ENCODE results near the gene ZNF106.

Gene ZNF106

DNA sequence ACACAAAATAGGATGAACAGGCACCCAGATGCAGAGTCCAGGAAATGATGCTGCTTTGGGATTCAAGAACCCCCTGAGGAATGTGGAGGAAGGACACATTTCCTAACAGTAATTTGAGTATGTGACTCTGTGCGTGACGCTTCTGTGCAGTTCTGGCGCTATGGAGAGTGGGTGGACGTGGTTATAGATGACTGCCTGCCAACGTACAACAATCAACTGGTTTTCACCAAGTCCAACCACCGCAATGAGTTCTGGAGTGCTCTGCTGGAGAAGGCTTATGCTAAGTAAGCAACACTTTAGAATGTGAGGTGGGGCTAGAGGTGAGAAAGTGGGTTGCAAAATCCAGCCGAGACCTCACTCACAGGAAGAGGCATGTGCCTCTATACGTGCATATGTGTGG, 103.3 kb downstream of the ZNF106 start:
- Histone ChIP-seq H3K4me1 (no peaks in the 10 kb centered on the region), H3K9me3 (no peaks in the 10 kb centered on the region), H3K4me3 (ENCODE audit: low read depth, low read length) (no peak overlapping the region), H3K36me3 (no peaks in the 10 kb centered on the region), H3K27me3 (no peaks in the 10 kb centered on the region)
- TF ChIP-seq CTCF (IDR thresholded peaks at IDR 0.05; ENCODE audit: low read depth, low read length) = no peak
- no peak for DNase-seq

GRCh38 chr15:42385980-42386700, 104.8 kb downstream of the ZNF106 start:
- DNase-seq = no peak
- H3K4me3 ChIP-seq (ENCODE audit: low read depth, low read length) = no peak overlapping the region
- no peaks in the 10 kb centered on the region for H3K36me3 ChIP-seq
- H3K9me3 ChIP-seq = no peaks in the 10 kb centered on the region
- H3K27me3 ChIP-seq = no peaks in the 10 kb centered on the region
- no peaks in the 10 kb centered on the region for H3K4me1 ChIP-seq
- no peak for TF ChIP-seq CTCF (IDR thresholded peaks at IDR 0.05; ENCODE audit: low read depth, low read length)

DNA sequence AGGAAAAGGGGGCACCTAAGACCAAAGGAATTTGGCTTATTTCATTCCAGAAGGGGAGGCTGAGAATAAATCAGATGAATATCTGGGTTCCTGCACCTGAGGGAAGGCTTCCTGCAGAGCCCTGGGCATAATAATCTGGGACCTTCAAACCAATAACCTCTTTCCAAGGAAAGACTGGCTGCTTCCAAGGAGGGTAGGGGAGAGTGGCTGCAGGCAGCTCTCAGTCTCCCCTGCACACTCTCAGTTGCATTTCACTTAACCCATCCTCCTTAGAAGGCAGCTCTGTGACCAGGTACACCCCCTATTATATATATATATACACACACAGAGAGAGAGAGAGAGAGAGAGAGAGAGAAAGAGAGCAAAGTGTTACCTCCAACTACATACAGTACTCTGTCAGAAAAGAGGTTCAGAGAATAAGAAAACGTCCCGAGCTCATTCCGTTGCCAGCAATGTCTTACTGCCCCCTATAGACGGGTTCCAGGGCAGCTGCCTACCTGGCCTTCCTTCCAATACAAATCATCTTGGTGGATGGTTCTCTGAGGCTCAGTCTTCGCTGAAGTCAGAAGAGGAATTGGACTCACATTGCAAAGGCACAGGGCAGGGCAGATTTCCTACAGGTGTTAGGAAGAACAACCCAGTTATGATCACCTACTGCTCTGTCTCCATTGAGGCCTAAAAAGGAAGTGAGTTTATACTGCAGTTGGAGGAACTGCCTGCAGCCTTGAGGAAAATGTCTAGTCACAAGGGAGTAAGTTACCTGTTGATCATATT, 105.5 kb downstream of the ZNF106 start:
- TF ChIP-seq CTCF (IDR thresholded peaks at IDR 0.05; ENCODE audit: low read depth, low read length) = peak; percentile 96
- Histone ChIP-seq H3K36me3 (no peaks in the 10 kb centered on the region), H3K4me1 (no peaks in the 10 kb centered on the region), H3K27me3 (no peaks in the 10 kb centered on the region), H3K4me3 (ENCODE audit: low read depth, low read length) (no peak overlapping the region), H3K9me3 (no peaks in the 10 kb centered on the region)
- peak; percentile 59 for DNase-seq

DNA sequence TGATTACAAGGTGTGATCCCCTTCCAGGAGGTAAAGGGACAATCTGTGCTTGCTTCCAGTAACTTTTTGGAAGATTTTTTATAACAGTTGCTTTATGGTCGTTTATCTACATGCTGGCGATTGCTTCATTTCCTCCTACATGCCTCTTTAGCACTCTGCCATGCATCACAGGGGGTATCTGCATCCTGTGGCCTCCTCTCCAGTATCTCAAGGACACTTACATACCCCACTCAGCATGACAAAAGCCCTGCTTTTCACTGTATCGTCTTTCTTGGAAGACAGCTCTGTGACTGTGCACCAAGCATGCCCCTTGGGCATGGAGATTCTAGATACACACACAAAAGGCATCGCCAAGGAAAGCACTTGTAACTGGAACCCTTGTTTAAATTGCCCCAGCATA, 106.3 kb downstream of the ZNF106 start:
- TF ChIP-seq CTCF (IDR thresholded peaks at IDR 0.05; ENCODE audit: low read depth, low read length) = no peak
- Histone ChIP-seq H3K27me3 (no peaks in the 10 kb centered on the region), H3K4me3 (ENCODE audit: low read depth, low read length) (no peak overlapping the region), H3K36me3 (no peaks in the 10 kb centered on the region), H3K4me1 (no peaks in the 10 kb centered on the region), H3K9me3 (no peaks in the 10 kb centered on the region)
- DNase-seq = no peak

DNA sequence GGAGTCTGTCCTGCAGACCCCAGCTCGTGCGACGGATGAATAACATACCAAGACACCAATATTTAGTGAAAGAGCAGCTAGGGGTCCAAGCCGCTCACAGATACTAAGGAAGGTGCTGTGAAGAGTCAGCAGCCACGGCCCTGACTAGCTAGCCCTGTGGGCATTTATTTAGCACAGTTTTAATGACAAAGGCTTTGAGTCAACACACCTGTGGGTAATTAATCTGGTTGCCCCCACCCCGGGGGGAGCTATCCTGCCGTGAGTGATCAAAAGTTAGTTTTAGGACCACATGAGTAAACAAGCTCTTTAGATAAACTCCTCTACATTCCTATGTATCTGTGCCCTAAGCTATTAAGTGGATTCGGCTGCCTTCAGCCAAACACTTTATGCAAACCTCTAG, 112.9 kb downstream of the ZNF106 start:
- TF ChIP-seq CTCF (IDR thresholded peaks at IDR 0.05; ENCODE audit: low read depth, low read length) = no peak
- Histone ChIP-seq H3K4me1 (no peaks in the 10 kb centered on the region), H3K27me3 (no peaks in the 10 kb centered on the region), H3K4me3 (ENCODE audit: low read depth, low read length) (no peak overlapping the region), H3K9me3 (no peaks in the 10 kb centered on the region), H3K36me3 (no peaks in the 10 kb centered on the region)
- DNase-seq = no peak

DNA sequence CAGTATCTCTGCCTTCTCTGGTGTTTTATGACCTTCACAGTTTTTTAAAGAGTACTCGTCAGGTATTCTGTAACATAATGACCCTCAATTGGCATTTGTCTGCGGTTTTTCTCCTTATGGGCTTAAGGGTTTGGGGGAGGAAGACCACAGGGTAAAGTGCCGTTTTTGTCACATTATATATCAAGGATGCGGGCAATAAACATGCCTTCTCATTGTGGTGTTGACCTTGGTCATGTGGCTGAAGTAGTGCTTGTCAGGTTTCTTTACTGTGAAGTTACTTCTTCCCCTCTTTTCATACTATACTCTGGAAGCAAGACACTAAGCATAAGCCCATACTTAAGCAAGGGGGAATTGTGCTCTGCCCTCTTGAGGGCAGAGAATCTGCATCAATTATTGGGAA, 115.0 kb downstream of the ZNF106 start:
- TF ChIP-seq CTCF (IDR thresholded peaks at IDR 0.05; ENCODE audit: low read depth, low read length) = no peak
- DNase-seq = no peak
- no peaks in the 10 kb centered on the region for H3K4me1 ChIP-seq
- H3K36me3 ChIP-seq = no peaks in the 10 kb centered on the region
- no peak overlapping the region for H3K4me3 ChIP-seq (ENCODE audit: low read depth, low read length)
- H3K27me3 ChIP-seq = no peaks in the 10 kb centered on the region
- H3K9me3 ChIP-seq = no peaks in the 10 kb centered on the region
